ENCODE results near the gene FBXO17. TPM values are rescaled to one million over a fixed set of nuclear protein-coding genes. Genes with fewer than 3 reads are reported as not detected.
A peak's percentile ranks its signal among the peaks of the same experiment; 100 is the strongest.

Gene FBXO17
- not detected in 2 replicates for total RNA-seq

- intact Hi-C loops (cut with micrococcal nuclease) = loop anchor here (10.0 kb wide), 1 partner anchor 59 kb away; the partner anchor contains the start of gene FBXO27
- H3K4me1 Mint-ChIP-seq (ENCODE audit: low read depth) = peaks cover 27% of the 10 kb centered on the region
- DNase-seq (ENCODE audit: low spot score) = no peak
- peaks cover 7% of the 10 kb centered on the region for H3K9me3 Mint-ChIP-seq
- no peak within 1 kb of the TSS for H3K27ac Mint-ChIP-seq
- H3K4me3 Mint-ChIP-seq (ENCODE audit: low read depth) = peak within 1 kb of the TSS; percentile 13
- peaks cover 23% of the 10 kb centered on the region for H3K27me3 Mint-ChIP-seq (ENCODE audit: low read depth)
- H3K36me3 Mint-ChIP-seq (ENCODE audit: low read depth) = no peaks in the 10 kb centered on the region
Measured at GRCh38 chr19:38975214-38975860, at the start of gene FBXO17. Gene FBXO17 (minus strand): TSS chr19:38975742. CDS start chr19:38950319, 25,423 bp downstream.

GRCh38 chr19:39024875-39025641, 49.5 kb upstream of the FBXO17 start:
- no peaks in the 10 kb centered on the region for H3K36me3 Mint-ChIP-seq (ENCODE audit: low read depth)
- intact Hi-C loops (cut with micrococcal nuclease) = no loop called here
- H3K4me1 Mint-ChIP-seq (ENCODE audit: low read depth) = no peaks in the 10 kb centered on the region
- H3K27me3 Mint-ChIP-seq (ENCODE audit: low read depth) = peaks cover 8% of the 10 kb centered on the region
- no peak overlapping the region for H3K27ac Mint-ChIP-seq
- peaks cover 4% of the 10 kb centered on the region for H3K9me3 Mint-ChIP-seq
- DNase-seq (ENCODE audit: low spot score) = no peak
- H3K4me3 Mint-ChIP-seq (ENCODE audit: low read depth) = no peak overlapping the region

GRCh38 chr19:39021063-39021462, 45.5 kb upstream of the FBXO17 start:
- intact Hi-C loops (cut with micrococcal nuclease) = no loop called here

GRCh38 chr19:39017646-39018045, 42.1 kb upstream of the FBXO17 start:
- no peak overlapping the region for H3K4me3 Mint-ChIP-seq (ENCODE audit: low read depth)
- H3K27me3 Mint-ChIP-seq (ENCODE audit: low read depth) = peaks cover 17% of the 10 kb centered on the region
- no peaks in the 10 kb centered on the region for H3K9me3 Mint-ChIP-seq
- H3K36me3 Mint-ChIP-seq (ENCODE audit: low read depth) = no peaks in the 10 kb centered on the region
- H3K27ac Mint-ChIP-seq = no peak overlapping the region
- H3K4me1 Mint-ChIP-seq (ENCODE audit: low read depth) = no peaks in the 10 kb centered on the region
- intact Hi-C loops (cut with micrococcal nuclease) = no loop called here
- DNase-seq (ENCODE audit: low spot score) = no peak

More at GRCh38 chr19:39021063-39021462, 45.5 kb upstream of the FBXO17 start:
- Mint-ChIP-seq H3K27me3 (ENCODE audit: low read depth) (peaks cover 12% of the 10 kb centered on the region), H3K9me3 (no peaks in the 10 kb centered on the region), H3K27ac (no peak overlapping the region), H3K36me3 (ENCODE audit: low read depth) (no peaks in the 10 kb centered on the region), H3K4me1 (ENCODE audit: low read depth) (no peaks in the 10 kb centered on the region), H3K4me3 (ENCODE audit: low read depth) (no peak overlapping the region)
- DNase-seq (ENCODE audit: low spot score) = no peak

GRCh38 chr19:39017026-39017425, 41.5 kb upstream of the FBXO17 start:
- Mint-ChIP-seq H3K4me3 (ENCODE audit: low read depth) (no peak overlapping the region), H3K27ac (no peak overlapping the region), H3K9me3 (no peaks in the 10 kb centered on the region), H3K27me3 (ENCODE audit: low read depth) (peaks cover 17% of the 10 kb centered on the region), H3K4me1 (ENCODE audit: low read depth) (no peaks in the 10 kb centered on the region), H3K36me3 (ENCODE audit: low read depth) (no peaks in the 10 kb centered on the region)
- intact Hi-C loops (cut with micrococcal nuclease) = no loop called here
- no peak for DNase-seq (ENCODE audit: low spot score)

- Mint-ChIP-seq H3K4me1 (ENCODE audit: low read depth) (no peaks in the 10 kb centered on the region), H3K27me3 (ENCODE audit: low read depth) (peaks cover 16% of the 10 kb centered on the region), H3K27ac (no peak overlapping the region), H3K4me3 (ENCODE audit: low read depth) (no peak overlapping the region), H3K9me3 (no peaks in the 10 kb centered on the region), H3K36me3 (ENCODE audit: low read depth) (no peaks in the 10 kb centered on the region)
- intact Hi-C loops (cut with micrococcal nuclease) = no loop called here
- no peak for DNase-seq (ENCODE audit: low spot score)
Measured at GRCh38 chr19:39014037-39014436, 38.5 kb upstream of the FBXO17 start.

GRCh38 chr19:39009001-39009400, 33.5 kb upstream of the FBXO17 start:
- peaks cover 9% of the 10 kb centered on the region for H3K27me3 Mint-ChIP-seq (ENCODE audit: low read depth)
- intact Hi-C loops (cut with micrococcal nuclease) = no loop called here
- no peaks in the 10 kb centered on the region for H3K9me3 Mint-ChIP-seq
- DNase-seq (ENCODE audit: low spot score) = no peak
- peaks cover 7% of the 10 kb centered on the region for H3K4me1 Mint-ChIP-seq (ENCODE audit: low read depth)
- H3K4me3 Mint-ChIP-seq (ENCODE audit: low read depth) = no peak overlapping the region
- no peaks in the 10 kb centered on the region for H3K36me3 Mint-ChIP-seq (ENCODE audit: low read depth)
- no peak overlapping the region for H3K27ac Mint-ChIP-seq

GRCh38 chr19:39008137-39008536, 32.6 kb upstream of the FBXO17 start:
- Mint-ChIP-seq H3K9me3 (no peaks in the 10 kb centered on the region), H3K36me3 (ENCODE audit: low read depth) (no peaks in the 10 kb centered on the region), H3K27ac (no peak overlapping the region), H3K27me3 (ENCODE audit: low read depth) (peaks cover 12% of the 10 kb centered on the region), H3K4me3 (ENCODE audit: low read depth) (no peak overlapping the region), H3K4me1 (ENCODE audit: low read depth) (peaks cover 7% of the 10 kb centered on the region)
- no peak for DNase-seq (ENCODE audit: low spot score)
- intact Hi-C loops (cut with micrococcal nuclease) = no loop called here

- DNase-seq (ENCODE audit: low spot score) = no peak
- Mint-ChIP-seq H3K27ac (no peak overlapping the region), H3K27me3 (ENCODE audit: low read depth) (peaks cover 13% of the 10 kb centered on the region), H3K4me3 (ENCODE audit: low read depth) (no peak overlapping the region), H3K4me1 (ENCODE audit: low read depth) (peaks cover 7% of the 10 kb centered on the region), H3K36me3 (ENCODE audit: low read depth) (no peaks in the 10 kb centered on the region), H3K9me3 (no peaks in the 10 kb centered on the region)
- intact Hi-C loops (cut with micrococcal nuclease) = loop anchor here (2.0 kb wide), 1 partner anchor 44 kb away; no protein-coding TSS in a partner anchor
Measured at GRCh38 chr19:39007096-39007495, 31.6 kb upstream of the FBXO17 start.

- Mint-ChIP-seq H3K4me1 (ENCODE audit: low read depth) (peaks cover 7% of the 10 kb centered on the region), H3K4me3 (ENCODE audit: low read depth) (no peak overlapping the region), H3K27ac (no peak overlapping the region), H3K9me3 (no peaks in the 10 kb centered on the region), H3K36me3 (ENCODE audit: low read depth) (no peaks in the 10 kb centered on the region), H3K27me3 (ENCODE audit: low read depth) (peaks cover 11% of the 10 kb centered on the region)
- intact Hi-C loops (cut with micrococcal nuclease) = no loop called here
- no peak for DNase-seq (ENCODE audit: low spot score)
Measured at GRCh38 chr19:39004403-39004802, 28.9 kb upstream of the FBXO17 start.

GRCh38 chr19:39003796-39004195, 28.3 kb upstream of the FBXO17 start:
- Mint-ChIP-seq H3K27ac (no peak overlapping the region), H3K36me3 (ENCODE audit: low read depth) (no peaks in the 10 kb centered on the region), H3K4me1 (ENCODE audit: low read depth) (peaks cover 7% of the 10 kb centered on the region), H3K27me3 (ENCODE audit: low read depth) (peaks cover 9% of the 10 kb centered on the region), H3K9me3 (no peaks in the 10 kb centered on the region), H3K4me3 (ENCODE audit: low read depth) (no peak overlapping the region)
- DNase-seq (ENCODE audit: low spot score) = no peak
- intact Hi-C loops (cut with micrococcal nuclease) = no loop called here

GRCh38 chr19:39003188-39003587, 27.6 kb upstream of the FBXO17 start:
- no peak overlapping the region for H3K4me3 Mint-ChIP-seq (ENCODE audit: low read depth)
- H3K9me3 Mint-ChIP-seq = no peaks in the 10 kb centered on the region
- no peak for DNase-seq (ENCODE audit: low spot score)
- intact Hi-C loops (cut with micrococcal nuclease) = no loop called here
- H3K27ac Mint-ChIP-seq = no peak overlapping the region
- H3K27me3 Mint-ChIP-seq (ENCODE audit: low read depth) = peaks cover 6% of the 10 kb centered on the region
- no peaks in the 10 kb centered on the region for H3K36me3 Mint-ChIP-seq (ENCODE audit: low read depth)
- peaks cover 7% of the 10 kb centered on the region for H3K4me1 Mint-ChIP-seq (ENCODE audit: low read depth)

GRCh38 chr19:39001041-39001440, 25.5 kb upstream of the FBXO17 start:
- no peaks in the 10 kb centered on the region for H3K9me3 Mint-ChIP-seq
- intact Hi-C loops (cut with micrococcal nuclease) = no loop called here
- H3K36me3 Mint-ChIP-seq (ENCODE audit: low read depth) = no peaks in the 10 kb centered on the region
- no peak overlapping the region for H3K4me3 Mint-ChIP-seq (ENCODE audit: low read depth)
- no peak overlapping the region for H3K27ac Mint-ChIP-seq
- peaks cover 6% of the 10 kb centered on the region for H3K27me3 Mint-ChIP-seq (ENCODE audit: low read depth)
- H3K4me1 Mint-ChIP-seq (ENCODE audit: low read depth) = peaks cover 3% of the 10 kb centered on the region
- DNase-seq (ENCODE audit: low spot score) = no peak
